OCI-LY7 (cell line): ENCODE results near the gene ADCY1.

Experiments used
- EZH2phosphoT487 ChIP-seq: fragments of 200-600 bp; sonication (generic); IDR thresholded peaks from 2 replicates; pipeline ENCODE4 v1.6.1; 2018; ENCODE audit warnings: low read depth, borderline replicate concordance, mild to moderate bottlenecking, mixed run types, antibody characterized with exemption, low read length, moderate library complexity, mixed read lengths
- TF ChIP-seq, protein P1 (sequence below): fragments of 200-600 bp; sonication (generic); conservative IDR thresholded peaks from 2 replicates; pipeline ENCODE4 v1.5.1; 2014; ENCODE audit warnings: mild to moderate bottlenecking, antibody characterized with exemption, low read length, moderate library complexity, mixed read lengths

- TF ChIP-seq, protein P1, sequence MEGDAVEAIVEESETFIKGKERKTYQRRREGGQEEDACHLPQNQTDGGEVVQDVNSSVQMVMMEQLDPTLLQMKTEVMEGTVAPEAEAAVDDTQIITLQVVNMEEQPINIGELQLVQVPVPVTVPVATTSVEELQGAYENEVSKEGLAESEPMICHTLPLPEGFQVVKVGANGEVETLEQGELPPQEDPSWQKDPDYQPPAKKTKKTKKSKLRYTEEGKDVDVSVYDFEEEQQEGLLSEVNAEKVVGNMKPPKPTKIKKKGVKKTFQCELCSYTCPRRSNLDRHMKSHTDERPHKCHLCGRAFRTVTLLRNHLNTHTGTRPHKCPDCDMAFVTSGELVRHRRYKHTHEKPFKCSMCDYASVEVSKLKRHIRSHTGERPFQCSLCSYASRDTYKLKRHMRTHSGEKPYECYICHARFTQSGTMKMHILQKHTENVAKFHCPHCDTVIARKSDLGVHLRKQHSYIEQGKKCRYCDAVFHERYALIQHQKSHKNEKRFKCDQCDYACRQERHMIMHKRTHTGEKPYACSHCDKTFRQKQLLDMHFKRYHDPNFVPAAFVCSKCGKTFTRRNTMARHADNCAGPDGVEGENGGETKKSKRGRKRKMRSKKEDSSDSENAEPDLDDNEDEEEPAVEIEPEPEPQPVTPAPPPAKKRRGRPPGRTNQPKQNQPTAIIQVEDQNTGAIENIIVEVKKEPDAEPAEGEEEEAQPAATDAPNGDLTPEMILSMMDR = no peak
- TF ChIP-seq EZH2phosphoT487 = no peak
These were observed 87.8 kb downstream of the ADCY1 start for GRCh38 chr7:45662018-45662417.
